GM19035 (cell line): Measurements from ENCODE around the gene CFAP107.

ENCODE experiments used
- ATAC-seq: cut with Tn5 transposase; IDR thresholded peaks from one replicate; pipeline ENCODE4 v1.9.1; 2021; ENCODE audit not compliant: unreplicated experiment

Gene CFAP107

DNA sequence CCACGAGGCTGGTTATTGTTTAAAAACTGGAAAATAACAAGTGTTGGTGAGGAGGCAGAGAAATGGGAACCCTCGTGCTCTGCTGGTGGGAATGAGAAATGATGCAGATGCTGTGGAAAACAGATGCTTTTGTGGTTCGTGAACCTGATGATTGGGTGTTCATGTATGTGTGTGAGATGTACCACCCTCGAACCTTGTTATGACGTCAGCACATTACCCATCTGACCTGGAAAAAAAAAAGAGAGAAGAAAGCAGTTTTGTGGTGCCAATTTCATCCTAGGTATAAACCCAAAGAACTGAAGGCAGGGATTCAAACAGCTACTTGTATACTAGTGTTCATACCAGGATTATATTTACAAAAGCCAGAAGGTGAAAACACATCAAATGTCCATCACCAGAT lies 6.4 kb upstream of the CFAP107 start:
- ATAC-seq = no peak

DNA sequence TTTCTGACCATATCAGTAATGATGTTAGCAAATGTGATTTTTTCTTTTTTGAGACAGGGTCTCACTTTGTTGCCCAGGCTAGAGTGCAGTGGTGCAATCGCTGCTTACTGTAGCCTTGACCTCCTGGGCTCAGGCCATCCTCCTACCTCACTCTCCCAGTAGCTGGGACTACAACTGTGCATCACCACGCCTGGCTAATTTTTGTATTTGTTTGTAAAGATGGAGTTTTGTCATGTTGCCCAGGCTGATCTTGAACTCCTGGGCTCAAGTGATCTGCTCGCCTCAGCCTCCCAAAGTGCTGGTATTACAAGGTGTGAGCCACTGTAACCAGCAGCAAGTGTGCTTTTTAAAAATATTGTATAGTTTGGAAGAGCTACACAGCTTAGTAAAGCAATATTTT lies 4.1 kb upstream of the CFAP107 start:
- no peak for ATAC-seq

- ATAC-seq = no peak
These were observed 641 bp upstream of the CFAP107 start for GRCh38 chr1:12745126-12745991.

DNA sequence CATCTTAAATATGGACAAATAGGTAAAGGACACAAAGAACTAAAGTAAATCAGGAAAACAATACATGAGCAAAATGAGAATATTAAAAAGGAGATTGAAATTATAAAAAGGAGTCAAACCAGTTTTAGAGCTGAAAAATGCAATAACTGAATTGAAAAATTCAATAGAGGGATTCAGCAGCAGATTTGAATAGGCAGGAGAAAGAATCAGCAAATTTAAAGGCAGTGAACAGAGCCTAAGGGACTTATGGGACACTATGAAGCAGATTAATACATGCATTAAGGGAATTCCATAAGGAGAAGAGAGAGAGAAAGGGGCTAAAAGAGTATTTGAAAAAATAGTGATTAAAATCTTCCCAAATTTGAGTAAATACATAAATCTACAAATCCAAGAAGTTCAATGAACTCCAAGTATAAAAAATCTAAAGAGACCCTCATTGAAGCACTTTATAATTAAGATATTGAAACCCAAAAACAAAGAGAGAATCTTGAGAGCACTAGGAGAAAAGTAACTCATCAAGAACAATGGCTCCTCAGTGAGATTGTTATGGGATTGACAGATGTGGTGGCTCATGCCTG lies 2.9 kb downstream of the CFAP107 start:
- ATAC-seq = no peak

DNA sequence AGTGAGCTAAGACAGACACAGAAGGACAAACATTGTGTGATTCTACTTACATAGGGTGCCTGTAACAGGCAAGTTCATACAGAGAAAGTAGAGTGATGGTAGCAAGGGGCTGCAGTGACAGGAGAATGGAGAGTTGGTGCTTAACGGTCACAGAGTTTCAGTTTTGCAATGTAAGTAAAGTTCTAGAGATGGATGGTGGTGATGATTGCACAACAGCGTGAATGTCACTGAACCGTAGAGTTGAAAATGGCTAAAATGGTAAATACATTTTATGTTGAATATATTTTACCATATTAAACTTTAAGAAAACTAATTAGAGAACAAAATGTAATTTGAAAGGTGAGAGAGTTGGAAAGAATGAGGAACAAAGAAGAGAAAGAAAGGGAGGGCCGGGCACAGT lies 8.7 kb downstream of the CFAP107 start:
- no peak for ATAC-seq

DNA sequence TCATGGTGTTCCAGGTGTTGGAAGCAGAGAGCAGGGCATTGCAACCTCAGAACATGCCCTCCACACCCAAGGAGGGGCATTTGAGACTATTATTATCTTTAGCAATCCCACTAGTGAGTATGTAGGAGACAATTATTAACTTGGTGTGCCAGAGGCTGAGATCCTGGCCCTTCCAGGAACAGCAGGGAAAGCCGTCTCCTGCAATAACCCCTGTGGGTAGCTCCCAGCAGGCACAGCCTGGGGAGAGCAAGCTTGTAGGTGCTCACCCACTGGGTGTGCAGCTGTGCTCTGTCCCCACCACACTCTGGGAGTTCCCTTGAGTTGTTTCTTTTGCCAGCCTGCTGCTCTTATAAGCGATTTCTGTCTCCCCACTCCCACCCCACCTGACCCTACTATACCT lies 10.3 kb downstream of the CFAP107 start:
- ATAC-seq = no peak

DNA sequence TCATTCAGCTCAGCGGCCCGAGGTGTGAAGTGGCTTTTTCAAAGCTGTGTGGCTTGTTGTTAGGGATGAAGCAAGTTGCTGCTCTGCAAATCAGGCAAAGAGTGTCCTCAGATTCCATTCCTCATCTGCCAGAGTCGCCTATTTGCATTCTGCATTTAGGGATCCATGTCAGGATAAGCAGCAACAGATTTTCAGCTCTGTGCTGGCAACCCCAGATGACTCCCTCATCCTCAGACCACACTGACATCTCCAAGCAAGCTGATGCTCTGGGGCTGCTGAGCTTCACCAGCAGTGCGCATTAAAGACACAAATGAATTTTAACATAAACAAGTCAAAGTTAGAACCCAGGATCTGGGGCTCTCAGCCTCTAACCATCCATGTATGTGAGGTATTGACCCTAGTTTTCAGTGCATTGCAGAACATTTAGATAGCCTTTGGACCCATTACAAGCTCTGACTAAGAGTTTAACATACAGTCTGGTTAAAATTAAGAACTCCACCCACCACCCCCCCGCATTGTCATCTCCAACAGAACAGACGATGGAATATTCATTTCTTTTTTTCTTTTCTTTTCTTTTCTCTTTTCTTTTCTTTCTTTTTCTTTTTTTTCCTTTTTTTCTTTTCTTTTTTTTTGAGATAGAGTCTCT lies 10.9 kb downstream of the CFAP107 start:
- ATAC-seq = no peak

- no peak for ATAC-seq
These were observed 11.8 kb downstream of the CFAP107 start for GRCh38 chr1:12757836-12758235.

GRCh38 chr1:12760256-12760795 lies 14.3 kb downstream of the CFAP107 start:
- no peak for ATAC-seq

DNA sequence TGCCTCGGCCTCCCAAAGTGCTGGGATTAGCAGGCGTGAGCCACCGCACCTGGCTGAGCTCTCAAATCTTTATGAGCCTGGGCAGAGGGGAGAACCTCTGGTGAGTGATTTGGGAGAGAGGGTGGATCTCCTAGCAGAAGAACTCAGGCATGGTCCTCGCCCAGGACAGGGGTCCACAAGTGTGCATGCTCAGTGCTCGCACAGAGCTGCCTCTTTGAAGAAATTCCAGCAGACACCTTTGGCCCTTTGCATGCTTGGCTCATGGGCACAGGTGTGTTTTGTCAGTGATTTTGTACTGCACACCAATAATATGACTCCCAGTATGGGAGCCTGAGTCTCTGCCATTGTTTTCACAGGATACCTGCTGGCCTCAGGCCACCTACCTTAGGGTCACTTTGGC lies 15.8 kb downstream of the CFAP107 start:
- ATAC-seq = no peak

GRCh38 chr1:12762766-12763165 lies 16.8 kb downstream of the CFAP107 start:
- no peak for ATAC-seq

GRCh38 chr1:12763479-12763878 lies 17.5 kb downstream of the CFAP107 start:
- ATAC-seq = no peak

DNA sequence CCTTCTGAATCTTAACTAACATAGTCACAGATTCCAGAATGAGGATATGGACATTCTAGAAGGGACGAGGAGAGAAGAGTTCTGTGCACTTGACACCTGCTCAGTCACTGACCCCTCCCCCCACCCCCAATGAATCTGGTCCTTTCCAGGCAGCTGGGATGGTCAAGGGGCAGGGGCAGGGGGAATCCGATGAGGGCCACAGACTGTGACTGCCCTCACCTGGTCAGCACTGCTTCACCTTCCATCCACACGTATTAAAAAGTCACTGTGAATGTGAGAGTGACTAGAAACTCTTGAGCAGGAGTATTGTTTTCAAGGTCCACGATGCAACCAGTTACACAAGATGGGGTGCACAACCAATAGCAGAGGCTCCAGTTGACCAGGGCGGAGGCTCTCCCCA lies 18.0 kb downstream of the CFAP107 start:
- no peak for ATAC-seq

- no peak for ATAC-seq
These were observed 23.0 kb downstream of the CFAP107 start for GRCh38 chr1:12769031-12769430.

GRCh38 chr1:12769976-12770505 lies 24.0 kb downstream of the CFAP107 start:
- ATAC-seq = no peak

DNA sequence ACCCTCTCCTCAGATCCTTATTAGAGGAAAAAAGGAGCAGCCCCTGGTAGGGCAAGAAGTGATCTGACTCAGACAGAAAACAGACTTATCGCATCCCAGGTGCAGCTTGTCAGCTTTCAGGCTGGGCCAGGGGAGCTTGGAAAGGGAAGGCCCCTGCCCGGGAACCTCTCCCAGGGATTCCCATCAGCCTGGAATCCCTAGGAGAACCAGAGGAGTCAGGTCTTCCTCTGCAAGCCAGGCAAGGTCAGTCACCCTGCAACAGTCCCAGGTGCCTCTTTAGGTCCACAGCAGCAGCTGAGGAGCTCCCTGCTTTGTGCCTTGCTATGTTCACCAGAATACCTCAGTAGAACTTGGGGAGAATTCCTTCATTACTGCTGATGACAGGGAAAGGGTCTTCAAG lies 24.6 kb downstream of the CFAP107 start:
- no peak for ATAC-seq

DNA sequence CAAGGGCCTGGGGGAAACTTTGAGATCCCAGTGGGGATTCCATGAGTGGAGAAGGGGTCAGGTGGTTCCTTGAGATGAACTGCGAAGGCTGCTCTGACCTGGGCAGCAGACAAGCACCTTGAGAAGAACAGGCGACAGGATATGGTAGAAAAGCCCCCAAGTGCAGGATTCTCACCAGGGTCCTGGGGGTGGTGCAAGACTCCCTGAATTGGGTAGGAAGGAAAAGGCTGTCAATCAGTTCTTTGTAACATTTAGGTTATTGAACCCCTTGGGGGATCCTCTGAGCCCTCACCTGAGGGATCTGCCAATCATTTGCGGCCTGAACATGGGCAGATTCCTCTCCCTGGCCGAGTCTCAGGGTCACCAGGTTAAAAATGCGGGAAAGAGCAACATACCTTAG lies 25.2 kb downstream of the CFAP107 start:
- no peak for ATAC-seq

DNA sequence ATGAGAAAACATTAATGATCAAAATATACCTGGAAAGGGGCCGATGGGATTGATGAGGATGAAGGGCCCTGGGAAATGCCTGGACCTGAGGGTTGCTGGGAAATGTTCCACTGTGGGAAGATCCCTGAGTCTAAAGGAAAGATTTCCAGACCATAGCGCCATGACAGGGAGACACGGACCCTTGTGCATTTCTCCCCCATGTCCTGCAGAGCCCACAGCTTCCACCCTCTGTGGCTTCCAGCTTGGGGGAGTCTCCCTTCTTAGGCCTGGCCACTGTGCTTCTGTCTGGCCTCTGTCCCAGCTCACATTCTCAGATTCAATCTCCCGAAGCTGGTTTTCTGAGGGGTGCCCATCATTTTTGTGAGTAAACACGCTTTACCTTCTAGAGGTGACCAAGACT lies 26.5 kb downstream of the CFAP107 start:
- ATAC-seq = no peak

GRCh38 chr1:12773438-12773837 lies 27.4 kb downstream of the CFAP107 start, which contains the start of gene PRAMEF12:
PRAMEF12 (plus strand) TSS chr1:12773738; CDS start chr1:12774868, 1,130 bp downstream.
- ATAC-seq = no peak

GRCh38 chr1:12774801-12775345 lies 28.9 kb downstream of the CFAP107 start:
- no peak for ATAC-seq

DNA sequence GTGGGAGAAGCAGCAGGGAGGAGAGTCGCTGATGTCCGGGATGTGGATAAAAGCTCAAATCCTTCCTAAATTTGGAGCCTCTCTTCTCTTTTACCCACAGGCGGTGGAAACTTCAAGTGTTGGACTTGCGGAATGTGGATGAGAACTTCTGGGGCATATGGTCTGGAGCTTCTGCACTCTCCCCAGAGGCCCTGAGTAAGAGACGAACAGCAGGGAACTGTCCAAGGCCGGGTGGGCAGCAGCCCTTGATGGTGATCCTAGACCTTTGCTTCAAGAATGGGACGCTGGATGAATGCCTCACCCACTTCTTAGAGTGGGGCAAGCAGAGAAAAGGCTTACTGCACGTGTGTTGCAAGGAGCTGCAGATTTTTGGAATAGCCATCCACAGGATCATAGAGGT lies 29.4 kb downstream of the CFAP107 start:
- no peak for ATAC-seq
